ENCODE measurements around the gene GATA2. TPM values are rescaled to one million over a fixed set of nuclear protein-coding genes. Genes with fewer than 3 reads are reported as not detected.

Gene GATA2
- polyA plus RNA-seq, 4 donors, result 38.8 to 47.6 (median 43.6) TPM

DNA sequence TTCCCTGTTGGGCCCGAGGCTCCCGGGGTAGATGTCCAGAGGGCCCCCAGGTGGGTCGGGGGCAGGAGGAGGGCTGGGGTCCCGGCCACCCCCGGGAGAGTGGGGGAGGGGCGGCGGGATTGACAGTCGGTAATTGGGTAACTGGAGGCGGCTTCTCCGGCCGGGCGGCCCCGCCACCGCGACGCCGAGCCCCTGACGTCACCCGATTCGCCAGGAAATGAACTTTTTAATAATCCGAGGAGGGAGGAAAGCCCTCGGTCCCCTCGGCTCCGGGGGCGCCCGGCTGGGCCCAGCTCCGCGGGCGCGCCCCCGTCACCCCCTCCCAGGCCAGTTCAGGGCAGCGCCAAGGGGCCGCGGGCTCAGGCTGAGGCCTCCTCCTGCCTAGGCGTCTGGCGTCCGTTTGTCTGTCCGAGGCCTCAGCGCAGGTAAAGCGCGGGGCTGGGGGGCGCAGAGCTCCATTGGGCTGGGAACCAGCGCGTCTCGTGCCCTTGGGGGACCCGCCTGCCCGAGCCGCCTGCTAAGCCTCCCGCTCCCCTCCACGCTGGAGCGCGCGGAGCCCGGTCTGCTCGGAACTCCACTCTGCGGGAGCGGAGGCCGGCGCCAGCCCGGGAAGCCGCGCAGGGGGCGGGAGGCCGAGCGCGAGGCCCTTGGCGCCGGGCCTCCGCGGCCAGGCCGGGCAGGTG is 3.9 kb downstream of the GATA2 start:
- no peak for DNase-seq (ENCODE audit: low read depth in 4 of 4, low spot score in 3 of 4)

- DNase-seq (ENCODE audit: low read depth in 4 of 4, low spot score in 3 of 4), result no peak
These were observed 4.4 kb downstream of the GATA2 start for GRCh38 chr3:128488636-128488990.

GRCh38 chr3:128487813-128488635 is 5.0 kb downstream of the GATA2 start:
- DNase-seq (ENCODE audit: low read depth in 4 of 4, low spot score in 3 of 4), result peak in 2 of 4 donors; percentile 75 to 77

- DNase-seq (ENCODE audit: low read depth in 4 of 4, low spot score in 3 of 4), result no peak
These were observed 5.5 kb downstream of the GATA2 start for GRCh38 chr3:128487538-128487812.

DNA sequence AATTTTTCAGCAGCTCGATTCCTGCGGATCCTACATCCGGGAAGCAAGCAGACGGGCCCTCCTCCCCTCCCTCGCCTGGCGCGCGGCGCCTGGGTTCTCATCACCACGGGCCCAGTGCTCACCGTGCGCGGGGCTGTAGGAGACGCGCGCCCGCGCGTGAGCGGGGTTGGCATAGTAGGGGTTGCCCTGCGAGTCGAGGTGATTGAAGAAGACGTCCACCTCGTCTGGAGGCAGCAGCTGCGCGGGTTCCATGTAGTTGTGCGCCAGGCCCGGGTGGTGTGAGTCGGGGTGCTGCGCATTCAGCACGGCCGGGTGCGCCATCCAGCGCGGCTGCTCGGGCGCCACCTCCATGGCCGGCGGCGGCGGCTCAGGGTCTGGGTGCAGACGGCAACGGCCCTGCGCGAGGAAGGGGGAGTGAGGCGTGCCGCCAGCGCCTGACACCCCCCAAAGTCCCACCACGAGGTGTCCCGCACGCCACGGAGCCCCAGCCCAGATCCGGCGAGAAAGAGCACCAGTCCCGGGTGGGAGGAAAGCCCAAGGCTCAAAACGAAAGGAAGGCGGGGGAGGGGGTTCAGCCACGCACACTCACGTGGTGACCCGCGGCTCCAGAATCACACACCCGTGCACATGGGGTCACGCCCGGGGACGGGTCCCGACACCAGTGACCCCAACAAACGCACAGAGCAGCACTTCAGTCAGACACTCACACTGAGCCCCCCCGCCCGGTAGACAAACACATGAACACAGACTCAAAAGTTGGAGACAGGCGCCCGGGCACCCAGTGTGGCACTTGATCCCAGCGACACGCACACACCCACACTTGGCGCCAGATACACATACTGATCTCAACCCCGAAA is 6.1 kb downstream of the GATA2 start:
- peak in 1 of 4 donors; percentile 42 for DNase-seq (ENCODE audit: low read depth in 4 of 4, low spot score in 3 of 4)

DNA sequence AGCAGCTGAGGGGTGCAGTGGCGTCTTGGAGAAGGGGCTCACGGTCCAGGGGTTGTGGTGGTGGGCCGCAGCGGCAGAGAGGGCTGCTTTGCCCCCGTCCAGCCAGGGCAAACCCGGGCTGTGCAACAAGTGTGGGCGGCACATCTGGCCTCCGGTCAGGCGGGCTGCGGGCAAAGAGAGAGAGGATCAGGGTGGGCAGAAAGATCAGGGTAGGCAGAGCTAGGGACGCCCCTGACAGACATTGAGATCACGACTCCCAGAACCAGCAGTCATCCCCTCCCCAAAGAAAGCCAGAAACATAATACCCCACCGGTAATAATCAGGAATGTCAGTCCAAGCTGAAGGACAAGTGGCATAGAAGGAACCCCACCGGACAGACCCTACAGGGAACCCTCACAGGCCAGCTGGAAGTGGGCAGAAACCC is 6.8 kb downstream of the GATA2 start:
- no peak for DNase-seq (ENCODE audit: low read depth in 4 of 4, low spot score in 3 of 4)

DNA sequence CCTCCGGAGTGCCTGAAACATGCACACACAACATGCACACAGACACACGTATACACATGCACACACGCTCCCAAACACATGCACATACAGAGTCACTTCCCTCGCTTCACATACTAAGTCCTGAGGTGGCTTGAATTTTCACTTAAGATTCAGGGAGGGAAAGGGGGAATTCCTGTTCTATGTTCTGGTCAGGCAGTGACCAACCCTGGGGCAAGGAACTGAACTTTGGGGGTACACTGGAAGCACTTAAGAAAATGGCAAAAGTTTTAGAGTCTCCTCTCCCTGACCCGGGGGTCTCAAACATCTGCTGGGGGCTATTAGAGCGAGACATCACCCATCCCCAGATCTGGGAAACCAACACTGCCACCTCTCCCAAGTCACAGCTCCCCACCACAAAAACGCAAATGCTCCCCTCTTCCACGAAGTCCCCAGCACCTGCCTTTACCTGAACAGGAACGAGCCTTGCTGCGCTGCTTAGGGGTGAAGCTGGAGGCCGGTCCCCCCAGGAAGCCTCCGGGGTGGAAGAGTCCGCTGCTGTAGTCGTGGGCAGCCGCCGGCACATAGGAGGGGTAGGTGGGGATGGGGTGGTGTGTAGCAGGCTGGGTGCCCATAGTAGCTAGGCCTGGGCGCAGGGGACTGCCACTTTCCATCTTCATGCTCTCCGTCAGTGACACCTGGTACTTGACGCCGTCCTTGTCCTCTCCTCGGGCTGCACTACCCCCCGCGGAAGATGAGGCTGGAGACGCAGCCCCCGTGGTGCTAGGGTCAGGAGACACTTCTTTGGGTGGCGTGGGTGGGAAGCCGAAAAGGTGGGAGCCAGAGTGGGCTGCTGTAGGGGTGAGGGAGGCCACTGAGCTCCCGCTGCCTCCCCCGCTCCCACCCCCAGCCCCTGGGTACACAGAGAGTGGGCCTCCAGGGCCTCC is 7.5 kb downstream of the GATA2 start:
- DNase-seq (ENCODE audit: low read depth in 4 of 4, low spot score in 3 of 4), result no peak

GRCh38 chr3:128484404-128485281 is 8.4 kb downstream of the GATA2 start:
- no peak for DNase-seq (ENCODE audit: low read depth in 4 of 4, low spot score in 3 of 4)

- no peak for DNase-seq (ENCODE audit: low read depth in 4 of 4, low spot score in 3 of 4)
These were observed 9.2 kb downstream of the GATA2 start for GRCh38 chr3:128483657-128484403.

DNA sequence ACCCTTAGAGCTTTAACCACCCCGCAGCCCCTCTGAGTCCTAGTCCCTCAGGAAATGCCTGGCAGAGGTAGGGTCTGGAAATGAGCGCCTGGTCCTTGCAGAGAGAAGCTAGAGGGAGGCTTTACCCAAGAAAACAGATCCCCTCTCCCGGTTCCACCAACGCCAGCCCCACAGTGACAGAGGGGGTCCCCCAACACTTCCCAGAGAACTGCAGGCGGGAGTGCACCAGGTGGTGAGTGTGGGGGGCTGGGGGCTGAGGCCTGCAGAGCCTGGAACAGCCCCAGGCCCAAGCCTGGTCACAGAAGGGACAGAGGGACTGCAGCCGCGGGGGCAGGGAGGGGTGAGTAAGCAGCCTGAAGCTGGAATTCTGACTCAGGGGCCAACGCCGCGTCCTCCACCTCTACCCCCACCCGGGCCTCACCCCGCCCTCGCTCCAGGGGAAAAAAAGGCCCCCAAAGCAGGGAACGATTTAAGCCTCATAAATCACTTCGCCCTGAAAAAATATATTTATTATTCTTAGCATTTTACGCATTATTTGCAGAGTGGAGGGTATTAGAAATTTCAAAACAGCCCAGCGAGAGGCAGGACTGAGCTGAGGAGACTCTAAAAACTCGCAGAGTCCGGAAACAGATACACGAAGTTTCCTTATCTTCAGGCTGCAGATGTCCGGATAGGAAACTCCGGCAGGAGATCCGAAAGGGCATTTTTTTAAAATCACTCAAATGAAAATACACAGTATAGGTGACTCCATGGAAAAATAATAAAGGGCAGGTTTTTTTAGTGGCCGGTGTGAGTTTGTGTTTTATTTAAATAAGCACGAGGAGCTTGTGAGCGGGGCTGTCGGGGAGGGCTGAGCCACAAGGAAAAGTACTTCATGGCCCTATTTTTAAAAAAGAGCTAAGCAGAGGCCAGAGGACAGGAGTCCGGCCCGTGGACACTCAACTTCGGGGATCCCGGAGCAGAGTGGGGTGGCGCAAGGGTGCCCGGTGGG is 10.0 kb downstream of the GATA2 start:
- no peak for DNase-seq (ENCODE audit: low read depth in 4 of 4, low spot score in 3 of 4)

DNA sequence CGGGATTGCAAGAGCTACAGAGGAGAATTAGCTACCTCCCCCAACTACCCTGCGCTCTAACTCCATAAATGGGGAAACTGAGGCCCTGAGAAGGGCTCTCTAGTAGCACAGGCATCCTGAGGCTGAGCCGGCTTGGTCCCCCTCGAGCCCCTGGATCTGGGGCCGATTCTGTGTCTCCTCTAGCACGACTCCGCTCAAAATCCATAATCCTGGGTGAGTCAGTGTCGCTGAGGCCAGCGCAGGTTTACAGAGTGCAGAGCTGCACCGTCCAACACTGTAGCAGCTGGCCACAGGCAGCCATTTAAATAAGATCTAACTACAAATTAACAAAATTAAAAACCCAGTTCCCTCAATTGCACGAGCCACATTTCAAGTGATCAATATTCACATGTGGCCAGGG is 10.8 kb downstream of the GATA2 start:
- no peak for DNase-seq (ENCODE audit: low read depth in 4 of 4, low spot score in 3 of 4)

GRCh38 chr3:128481438-128481942 is 11.5 kb downstream of the GATA2 start:
- no peak for DNase-seq (ENCODE audit: low read depth in 4 of 4, low spot score in 3 of 4)

DNA sequence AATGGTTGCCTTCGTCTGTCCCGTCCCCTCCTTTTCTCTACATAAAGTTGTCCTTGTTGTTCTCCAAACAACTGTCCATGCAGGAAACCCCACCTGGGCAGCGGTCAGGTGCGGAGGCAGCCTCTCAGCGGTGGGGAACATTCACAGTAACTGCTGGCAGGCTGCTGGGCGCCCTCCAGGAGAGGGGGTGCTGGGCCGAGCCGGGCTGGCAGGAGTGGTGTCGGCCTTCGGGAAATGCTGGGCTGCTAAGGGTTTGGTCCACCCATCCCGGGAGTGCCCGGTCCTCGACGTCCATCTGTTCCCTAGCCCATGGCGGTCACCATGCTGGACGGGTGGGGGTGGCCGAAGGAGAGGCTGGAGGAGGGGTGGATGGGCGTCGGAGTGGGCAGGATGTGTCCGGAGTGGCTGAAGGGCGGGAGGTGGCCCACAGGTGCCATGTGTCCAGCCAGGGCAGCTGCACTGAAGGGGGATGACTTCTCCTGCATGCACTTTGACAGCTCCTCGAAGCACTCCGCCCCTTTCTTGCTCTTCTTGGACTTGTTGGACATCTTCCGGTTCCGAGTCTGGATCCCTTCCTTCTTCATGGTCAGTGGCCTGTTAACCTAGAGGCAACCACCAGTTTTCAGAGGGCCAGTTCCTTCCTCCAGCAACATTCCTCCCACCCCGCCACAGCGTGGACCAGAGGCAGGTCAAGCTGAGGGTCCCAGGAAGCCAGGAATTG is 12.1 kb downstream of the GATA2 start:
- DNase-seq (ENCODE audit: low read depth in 4 of 4, low spot score in 3 of 4), result no peak

DNA sequence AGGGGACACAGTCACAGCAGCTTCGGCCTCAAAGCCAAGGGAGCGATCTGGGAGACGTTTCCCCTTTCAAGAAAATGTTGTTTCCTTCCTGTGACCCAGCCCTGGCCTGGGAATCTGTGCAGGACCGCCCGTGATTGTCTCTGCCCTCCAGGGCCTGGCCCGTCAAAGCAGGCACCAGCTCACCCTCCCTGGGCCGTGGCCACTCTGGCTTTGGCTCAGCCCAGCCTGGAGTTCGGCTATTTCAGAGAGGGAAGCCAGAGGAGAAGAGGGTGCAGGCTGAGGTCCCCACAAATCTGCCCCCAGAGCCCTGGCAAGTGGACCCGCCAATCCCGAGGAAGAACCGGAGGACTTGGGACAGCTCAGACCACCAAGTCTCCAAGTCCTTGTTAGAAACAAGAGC is 12.7 kb downstream of the GATA2 start:
- no peak for DNase-seq (ENCODE audit: low read depth in 4 of 4, low spot score in 3 of 4)

DNA sequence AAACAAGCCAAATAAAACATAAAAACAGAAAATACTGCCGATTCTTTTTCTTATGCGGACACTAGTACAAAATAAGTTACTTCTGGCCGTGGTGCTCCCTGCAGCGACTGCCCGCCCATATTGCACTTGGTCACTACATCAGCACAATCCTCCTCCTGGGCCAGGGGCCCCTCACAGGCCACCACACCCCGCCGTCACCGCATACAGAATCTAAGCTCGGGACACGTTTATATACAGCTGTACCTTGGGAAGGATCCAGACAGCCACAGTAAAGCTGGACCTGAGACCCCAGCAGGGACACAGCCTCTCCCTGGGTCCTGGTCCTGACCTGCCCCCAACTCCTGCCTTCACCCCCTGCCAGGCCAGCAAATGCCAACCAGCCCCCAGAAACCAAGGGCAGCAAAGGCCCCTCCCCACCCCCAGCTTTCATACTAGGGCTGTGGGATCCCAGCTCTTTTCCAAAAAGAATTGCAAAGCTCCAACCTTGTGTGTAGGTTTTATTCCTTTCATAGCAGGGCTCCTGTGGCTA is 13.4 kb downstream of the GATA2 start:
- DNase-seq (ENCODE audit: low read depth in 4 of 4, low spot score in 3 of 4), result no peak
